Esophagus mucosa (tissue), 1 donor: ENCODE results near the gene KRTAP10-3. TPM values are rescaled to one million over a fixed set of nuclear protein-coding genes. Genes with fewer than 3 reads are reported as not detected.
A peak's percentile ranks its signal among the peaks of the same experiment; 100 is the strongest.

Experiments used
- ATAC-seq: fragments of 200-7000 bp; cut with Tn5 transposase; one replicate; pipeline ENCODE4 v1.9.1; 2020
- total RNA-seq: library from RNA; stranded (reverse); gene quantifications from one replicate; pipeline ENCODE4 v1.2.4, GENCODE V29; 2023
- donor health status: DM: yes; HTN: yes; CAD: no.

KRTAP10-3 gene
- total RNA-seq, 1 donor from 2014 or later: not detected

DNA sequence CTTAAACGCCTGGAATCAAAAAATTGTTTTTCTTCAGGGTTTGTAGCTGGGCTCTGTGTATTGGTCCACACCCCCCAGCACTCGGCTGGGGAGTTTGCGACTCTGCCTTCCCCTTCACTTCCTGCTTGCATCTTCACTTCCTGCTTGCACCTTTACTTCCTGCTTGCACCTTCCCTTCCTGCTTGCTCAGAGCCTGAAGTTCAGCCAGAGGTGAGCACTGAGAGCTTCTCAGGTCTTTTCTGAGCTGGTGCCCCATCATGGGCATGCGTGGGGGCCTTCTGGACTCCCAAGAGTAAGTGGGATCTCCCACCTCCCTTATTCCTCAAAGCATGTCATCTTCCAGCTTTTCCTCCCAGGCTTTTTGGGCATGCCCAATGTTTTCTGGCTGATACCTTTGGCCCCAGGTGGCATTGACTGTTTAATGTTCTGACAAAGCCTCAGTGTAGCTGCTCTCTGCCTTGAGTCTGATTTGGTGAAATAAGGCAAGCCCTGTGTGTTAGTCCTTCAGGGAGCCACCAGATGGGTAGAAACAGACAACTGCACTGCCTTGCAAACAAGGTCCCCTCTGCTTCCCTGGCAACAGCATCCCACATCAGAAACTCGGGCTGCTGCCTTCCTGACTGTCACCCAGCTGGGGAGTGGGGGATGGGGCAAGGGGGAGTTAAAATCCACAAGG lies 10.8 kb downstream of the KRTAP10-3 start:
- ATAC-seq: peak; percentile 32

DNA sequence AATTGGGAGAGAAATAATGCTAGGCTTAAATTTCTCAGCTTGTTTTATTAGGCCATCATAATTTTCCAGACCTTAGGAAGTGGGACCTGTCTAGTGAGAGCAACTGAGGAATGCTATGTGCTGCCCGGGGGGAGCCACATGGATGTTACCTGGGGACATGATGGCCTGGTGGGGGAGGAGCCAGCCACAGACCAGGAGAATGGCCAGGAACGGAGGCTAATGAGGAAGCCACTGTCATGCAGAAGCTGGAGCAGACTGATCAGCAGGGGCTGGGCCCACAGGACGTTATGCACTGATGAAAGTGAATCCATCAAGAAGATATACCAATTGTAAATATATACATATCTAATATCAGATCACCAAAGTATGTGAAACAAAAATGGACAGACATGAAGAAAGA lies 14.0 kb downstream of the KRTAP10-3 start:
- ATAC-seq: no peak

GRCh38 chr21:44542716-44543115 lies 15.9 kb downstream of the KRTAP10-3 start:
- no peak for ATAC-seq

GRCh38 chr21:44540741-44541288 lies 17.8 kb downstream of the KRTAP10-3 start:
- no peak for ATAC-seq

- ATAC-seq: no peak
Observed at GRCh38 chr21:44539991-44540666, 18.5 kb downstream of the KRTAP10-3 start, which contains the start of gene KRTAP10-1. TSS of gene KRTAP10-1 (minus strand) at chr21:44540195. CDS start at chr21:44540150, 45 bp downstream.

- ATAC-seq: no peak
Observed at GRCh38 chr21:44539046-44539445, 19.5 kb downstream of the KRTAP10-3 start.

DNA sequence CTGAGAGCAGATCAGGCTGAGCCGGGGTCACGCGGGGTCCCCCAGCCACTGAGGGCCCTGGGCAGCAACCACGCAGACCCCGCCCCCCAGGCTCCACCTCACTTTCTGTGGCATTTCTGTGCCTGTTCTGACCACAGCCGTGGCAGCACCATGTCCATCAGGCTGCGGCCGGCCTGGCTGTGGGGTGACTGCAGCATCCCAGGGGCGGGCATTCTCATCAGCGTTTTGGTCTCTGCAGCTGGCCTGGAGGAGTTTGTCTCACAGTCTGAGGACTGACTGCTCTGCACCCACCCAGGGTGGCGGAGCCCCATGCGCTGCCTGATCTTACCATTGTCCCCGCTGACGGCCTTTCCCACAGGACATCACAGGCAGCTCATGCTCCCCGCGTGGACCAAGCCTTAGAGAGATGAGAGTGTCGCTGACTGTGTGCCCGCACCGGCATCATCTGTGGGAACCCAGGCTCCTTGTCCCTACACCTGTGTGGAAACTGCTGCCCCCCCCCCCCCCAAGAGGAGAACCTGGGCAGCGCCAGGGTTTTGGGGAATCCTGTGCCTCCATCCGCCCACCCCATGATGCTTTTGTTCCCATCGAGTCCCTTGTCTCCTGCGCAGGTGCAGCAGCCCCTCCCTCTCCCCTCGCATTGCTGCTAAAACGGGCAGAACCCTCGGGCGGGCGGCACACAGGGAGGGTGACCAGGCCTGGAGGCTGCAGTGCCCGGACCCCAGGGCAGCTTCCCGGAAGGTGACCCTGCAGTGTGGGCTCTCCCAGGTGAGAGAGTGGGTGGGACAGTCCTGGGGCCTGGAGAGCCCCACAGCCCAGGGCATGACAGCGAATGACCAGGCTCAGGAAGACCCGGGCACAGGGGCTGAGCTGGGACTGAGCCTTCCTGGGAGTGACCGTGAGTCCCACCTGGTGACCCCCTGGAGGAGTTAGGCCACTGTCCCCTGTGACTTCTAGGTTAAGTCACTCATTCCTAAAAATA lies 20.4 kb downstream of the KRTAP10-3 start:
- no peak for ATAC-seq

- no peak for ATAC-seq
Observed at GRCh38 chr21:44535963-44536362, 22.6 kb downstream of the KRTAP10-3 start.

GRCh38 chr21:44534688-44535087 lies 23.9 kb downstream of the KRTAP10-3 start:
- no peak for ATAC-seq

GRCh38 chr21:44533891-44534627 lies 24.5 kb downstream of the KRTAP10-3 start:
- no peak for ATAC-seq

DNA sequence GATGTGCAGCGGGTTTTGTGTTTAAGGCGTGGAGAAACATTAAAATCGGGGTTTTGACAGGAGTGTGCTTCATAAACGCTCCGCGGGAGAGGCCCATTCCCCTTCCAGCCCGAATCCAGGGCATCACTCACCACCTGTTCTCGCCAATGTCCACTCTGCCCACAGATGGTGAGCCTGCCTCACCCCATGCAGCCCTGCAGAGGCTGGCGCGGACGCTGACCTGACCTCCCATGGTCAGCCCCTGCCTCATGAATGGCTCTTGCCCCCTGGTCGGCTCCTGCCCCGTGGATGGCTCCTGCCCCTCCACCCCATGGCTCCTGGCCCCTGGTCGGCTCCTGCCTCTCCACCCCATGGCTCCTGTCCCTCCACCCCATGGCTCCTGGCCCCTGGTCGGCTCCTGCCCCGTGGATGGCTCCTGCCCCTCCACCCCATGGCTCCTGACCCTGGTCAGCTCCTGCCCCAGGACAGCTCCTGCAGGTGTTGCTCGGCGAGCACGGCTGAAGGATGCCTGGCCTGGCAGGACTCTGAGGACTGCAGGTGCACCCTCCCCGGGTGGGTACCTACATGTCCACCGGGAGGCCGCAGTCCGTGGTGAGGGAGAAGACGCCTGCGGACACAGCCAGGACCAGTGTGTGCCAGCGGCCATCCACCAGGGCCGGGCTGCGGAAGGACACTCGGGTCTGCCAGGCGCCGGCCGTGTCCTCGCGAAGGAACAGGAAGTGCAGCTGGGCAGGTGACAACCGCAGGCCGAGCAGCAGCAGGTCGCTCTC lies 25.3 kb downstream of the KRTAP10-3 start:
- no peak for ATAC-seq

DNA sequence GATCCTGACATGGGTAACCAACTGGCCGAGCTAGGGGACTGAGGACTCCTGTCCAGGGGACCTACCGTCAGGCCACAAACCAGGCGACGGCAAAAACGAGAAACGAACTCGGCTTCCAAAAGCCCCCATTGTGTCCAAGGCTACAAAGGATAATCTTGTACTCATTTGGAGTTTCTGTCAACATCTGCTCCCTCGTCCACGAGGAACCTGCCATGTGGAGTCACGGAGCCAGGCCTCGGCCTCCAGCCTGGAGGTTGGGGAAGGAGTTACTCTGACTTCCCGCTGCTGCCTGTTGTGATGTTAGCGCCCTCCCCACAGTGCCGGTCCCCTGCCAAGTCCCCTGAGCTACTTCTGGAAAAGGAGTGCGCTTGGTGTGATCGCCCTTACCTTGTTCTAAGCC lies 25.9 kb downstream of the KRTAP10-3 start:
- no peak for ATAC-seq

DNA sequence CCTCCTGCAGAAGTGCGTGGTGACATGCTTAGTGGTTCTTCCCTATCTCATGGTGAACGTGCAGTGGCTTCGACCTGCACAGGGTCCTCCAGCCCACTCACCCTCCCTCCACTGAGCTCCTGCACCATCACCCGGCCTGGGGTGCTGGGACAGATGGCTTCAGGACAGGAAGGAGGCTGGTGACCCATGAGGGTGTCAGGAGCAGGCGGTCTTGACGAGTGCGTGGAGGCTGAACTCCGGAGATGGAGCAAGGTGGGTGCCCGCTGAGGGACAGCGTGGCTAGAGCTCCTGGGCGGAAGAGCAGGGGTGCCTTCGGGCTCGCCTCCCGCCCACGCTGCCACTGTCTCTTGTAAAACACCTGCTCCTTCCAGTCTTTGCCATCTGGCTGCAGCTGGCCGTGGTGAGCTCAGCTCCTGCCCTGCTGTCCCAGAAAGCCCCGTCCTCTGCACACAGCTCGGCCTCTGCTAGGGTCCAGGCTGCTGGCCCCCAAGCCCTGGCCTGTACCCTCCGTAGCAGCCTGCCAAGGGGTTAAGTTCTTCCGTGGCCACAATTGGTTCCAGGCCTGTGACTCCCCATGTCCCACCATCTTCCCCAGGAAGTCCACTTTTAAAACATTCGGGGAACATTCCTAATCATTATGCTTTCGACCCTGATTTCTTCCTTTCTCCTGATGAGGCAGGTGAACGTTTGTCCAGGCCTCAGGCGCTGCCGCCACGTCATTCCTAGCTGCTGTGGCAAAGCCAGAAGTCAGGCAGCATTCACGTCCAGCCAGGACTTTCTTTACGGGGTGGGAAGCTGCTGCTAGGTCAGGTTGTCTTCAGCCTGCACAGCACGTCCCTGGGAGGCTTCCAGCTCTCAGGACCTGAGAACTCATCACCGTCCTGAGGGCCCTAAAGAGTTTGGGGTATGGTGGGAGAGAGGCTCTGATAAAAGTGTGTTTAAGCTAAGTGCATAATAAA lies 26.7 kb downstream of the KRTAP10-3 start:
- ATAC-seq: no peak

DNA sequence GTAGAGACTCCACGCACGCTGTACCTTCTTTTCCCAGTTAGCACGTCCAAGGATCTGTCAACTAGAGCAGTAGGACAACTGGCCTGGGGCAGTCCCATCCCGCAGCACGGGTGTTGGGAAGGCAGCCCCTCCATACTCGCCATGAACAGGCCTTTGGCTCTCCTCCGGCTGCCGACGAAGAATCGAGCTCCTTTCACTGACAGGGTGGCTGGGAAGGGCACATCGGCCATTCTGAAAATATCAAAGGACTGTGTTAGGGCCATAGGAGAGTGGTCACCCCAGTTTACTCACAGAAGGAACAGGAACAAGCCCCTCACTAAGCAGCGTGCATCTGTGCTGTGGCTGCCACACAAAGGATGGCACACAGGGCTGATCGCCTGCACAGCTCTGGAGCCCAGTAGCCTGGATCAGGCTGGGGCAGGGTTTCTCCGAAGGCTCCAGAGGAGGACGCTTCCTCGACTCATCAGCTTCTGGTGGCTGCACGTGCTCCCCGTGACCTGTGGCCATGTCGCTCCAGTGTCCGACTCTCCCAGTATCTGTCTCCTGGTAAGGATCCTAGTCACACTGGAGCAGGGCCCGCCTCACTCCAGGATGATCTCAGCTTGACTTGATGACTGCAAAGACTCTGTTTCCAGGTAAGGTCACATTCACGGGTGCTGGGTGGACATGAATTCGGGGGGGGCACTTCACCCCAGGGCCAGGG lies 27.5 kb downstream of the KRTAP10-3 start:
- ATAC-seq: no peak

GRCh38 chr21:44530221-44530902 lies 28.2 kb downstream of the KRTAP10-3 start:
- no peak for ATAC-seq

- no peak for ATAC-seq
Observed at GRCh38 chr21:44529503-44530125, 29.0 kb downstream of the KRTAP10-3 start.

GRCh38 chr21:44529011-44529421 lies 29.6 kb downstream of the KRTAP10-3 start:
- no peak for ATAC-seq

DNA sequence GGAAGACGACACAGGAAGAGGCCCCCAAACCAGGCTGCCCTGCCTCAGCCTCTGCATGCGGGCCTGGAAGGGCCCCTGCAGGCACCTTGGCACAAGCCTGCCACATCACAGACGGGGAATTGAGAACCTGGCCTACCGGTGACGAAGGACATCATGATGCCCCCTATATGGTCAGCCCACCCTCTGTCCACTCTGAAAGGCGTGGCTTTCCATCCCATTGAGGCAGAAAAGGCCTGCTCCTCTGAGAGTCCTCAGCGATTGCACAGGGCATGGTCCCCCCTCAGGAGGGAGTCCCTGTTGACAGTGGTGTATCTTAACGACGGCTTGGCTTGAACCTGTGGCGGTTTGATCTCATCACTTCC lies 30.0 kb downstream of the KRTAP10-3 start:
- no peak for ATAC-seq
